Measurements from ENCODE around the gene MANEAL. TPM values are rescaled to one million over a fixed set of nuclear protein-coding genes. Genes with fewer than 3 reads are reported as not detected.

MANEAL gene
- total RNA-seq, 1 donor from 2014 or later = 0.24 TPM

DNA sequence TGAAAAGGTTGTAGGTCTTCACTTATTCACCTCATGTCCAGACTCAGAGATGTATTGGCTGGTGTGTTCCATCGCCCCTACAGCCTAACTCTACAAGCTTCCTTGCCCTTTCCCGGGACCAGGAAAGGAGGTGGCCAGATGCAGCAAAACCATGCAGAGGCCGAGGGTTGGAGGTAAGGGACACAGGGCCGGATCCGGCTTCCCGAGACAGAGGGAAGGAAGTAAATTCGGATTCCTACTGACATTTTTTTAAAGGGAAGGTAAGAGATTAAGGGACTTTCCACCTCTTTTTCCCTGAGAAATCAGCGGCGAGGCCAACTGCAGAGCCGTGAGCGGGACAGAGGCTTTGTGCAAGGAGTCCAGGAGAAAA, 41.4 kb upstream of the MANEAL start:
- peak overlapping the region; percentile 36 for H2AFZ ChIP-seq (replicated peaks)
- peaks cover 12% of the 10 kb centered on the region for H4K20me1 ChIP-seq (ENCODE audit: low read depth)
- H3K27me3 ChIP-seq = peaks cover 100% of the 10 kb centered on the region
- peak overlapping the region; percentile 75 for H3K4me2 ChIP-seq
- peak overlapping the region; percentile 80 for H3K4me3 Mint-ChIP-seq
- no peak overlapping the region for H3K27ac ChIP-seq
- peak overlapping the region; percentile 43 for H3K4me3 ChIP-seq
- TF ChIP-seq EZH2phosphoT487 (IDR thresholded peaks at IDR 0.05) = no peak
- peak; percentile 66 for TF ChIP-seq EZH2 (IDR thresholded peaks at IDR 0.05)
- no peak overlapping the region for H3K27ac Mint-ChIP-seq
- no peaks in the 10 kb centered on the region for H3K4me1 ChIP-seq
- H3K79me2 ChIP-seq (ENCODE audit: low read depth) = no peaks in the 10 kb centered on the region
- H3K9me3 Mint-ChIP-seq = peaks cover 2% of the 10 kb centered on the region
- no peak for DNase-seq (ENCODE audit: low spot score)
- H3K9ac ChIP-seq = no peak overlapping the region
- peaks cover 3% of the 10 kb centered on the region for H3F3A ChIP-seq (ENCODE audit: low read depth)
- H3K27me3 Mint-ChIP-seq (ENCODE audit: insufficient read depth, low read depth) = peaks cover 60% of the 10 kb centered on the region
- peaks cover 1% of the 10 kb centered on the region for H3K36me3 Mint-ChIP-seq
- H3K36me3 ChIP-seq = no peaks in the 10 kb centered on the region
- no peaks in the 10 kb centered on the region for H3K9me3 ChIP-seq (ENCODE audit: low read depth)
- peaks cover 5% of the 10 kb centered on the region for H3K4me1 Mint-ChIP-seq

DNA sequence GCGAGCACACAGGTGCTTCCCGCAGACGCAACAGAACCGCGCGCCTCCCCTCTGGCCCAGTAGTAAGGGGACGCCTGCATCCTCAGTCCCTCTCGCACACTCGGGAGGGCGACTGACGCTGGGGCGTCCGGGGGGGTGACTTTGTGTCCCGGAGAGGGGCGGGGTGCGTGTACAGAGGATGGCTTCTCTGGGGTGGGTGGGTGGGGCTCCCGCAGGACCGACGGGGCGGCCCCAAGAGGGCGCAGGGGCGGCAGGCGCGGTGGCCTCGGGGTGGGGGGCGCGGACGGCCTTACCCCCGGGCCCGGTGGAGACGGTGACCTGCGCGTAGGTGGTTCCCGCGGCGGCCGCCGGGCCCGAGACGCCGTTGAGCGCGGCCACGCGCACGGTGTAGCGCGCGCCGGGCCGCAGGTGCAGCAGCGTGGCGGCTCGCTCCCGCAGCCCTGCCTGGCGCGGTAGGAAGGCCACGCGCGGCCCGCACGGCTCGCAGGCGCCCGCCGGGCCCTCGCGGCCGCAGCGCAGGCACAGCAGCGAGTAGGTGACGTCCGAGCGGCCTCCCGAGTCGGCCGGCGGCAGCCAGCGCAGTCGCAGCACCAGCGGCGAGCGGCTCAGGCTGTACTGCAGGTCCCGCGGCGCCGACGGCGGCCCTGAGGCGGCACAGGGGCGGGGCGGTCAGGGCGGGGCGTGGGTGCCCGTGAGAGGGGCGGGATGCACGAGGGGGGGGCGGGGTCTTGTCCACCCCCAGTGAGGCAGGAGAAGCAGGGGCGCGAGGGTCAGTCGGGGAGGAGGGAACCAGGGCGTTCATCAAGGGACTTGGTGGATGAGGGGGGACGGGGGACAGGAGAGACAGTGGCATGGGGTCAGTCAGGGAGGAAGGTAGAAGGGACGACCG, 40.8 kb upstream of the MANEAL start:
- DNase-seq (ENCODE audit: low spot score) = peak; percentile 80
- Histone ChIP-seq H3K27me3 (peaks cover 100% of the 10 kb centered on the region), H2AFZ (replicated peaks) (peak overlapping the region; percentile 36), H3K4me3 (peak overlapping the region; percentile 43), H3K4me2 (peak overlapping the region; percentile 75), H3K79me2 (ENCODE audit: low read depth) (no peaks in the 10 kb centered on the region), H3F3A (ENCODE audit: low read depth) (peaks cover 3% of the 10 kb centered on the region), H4K20me1 (ENCODE audit: low read depth) (peaks cover 14% of the 10 kb centered on the region), H3K4me1 (no peaks in the 10 kb centered on the region), H3K27ac (no peak overlapping the region), H3K36me3 (no peaks in the 10 kb centered on the region), H3K9ac (no peak overlapping the region), H3K9me3 (ENCODE audit: low read depth) (no peaks in the 10 kb centered on the region)
- peaks cover 2% of the 10 kb centered on the region for H3K9me3 Mint-ChIP-seq
- H3K4me3 Mint-ChIP-seq = peak overlapping the region; percentile 82
- peaks cover 59% of the 10 kb centered on the region for H3K27me3 Mint-ChIP-seq (ENCODE audit: insufficient read depth, low read depth)
- peaks cover 5% of the 10 kb centered on the region for H3K4me1 Mint-ChIP-seq
- H3K36me3 Mint-ChIP-seq = peaks cover 1% of the 10 kb centered on the region
- TF ChIP-seq, protein P1, sequence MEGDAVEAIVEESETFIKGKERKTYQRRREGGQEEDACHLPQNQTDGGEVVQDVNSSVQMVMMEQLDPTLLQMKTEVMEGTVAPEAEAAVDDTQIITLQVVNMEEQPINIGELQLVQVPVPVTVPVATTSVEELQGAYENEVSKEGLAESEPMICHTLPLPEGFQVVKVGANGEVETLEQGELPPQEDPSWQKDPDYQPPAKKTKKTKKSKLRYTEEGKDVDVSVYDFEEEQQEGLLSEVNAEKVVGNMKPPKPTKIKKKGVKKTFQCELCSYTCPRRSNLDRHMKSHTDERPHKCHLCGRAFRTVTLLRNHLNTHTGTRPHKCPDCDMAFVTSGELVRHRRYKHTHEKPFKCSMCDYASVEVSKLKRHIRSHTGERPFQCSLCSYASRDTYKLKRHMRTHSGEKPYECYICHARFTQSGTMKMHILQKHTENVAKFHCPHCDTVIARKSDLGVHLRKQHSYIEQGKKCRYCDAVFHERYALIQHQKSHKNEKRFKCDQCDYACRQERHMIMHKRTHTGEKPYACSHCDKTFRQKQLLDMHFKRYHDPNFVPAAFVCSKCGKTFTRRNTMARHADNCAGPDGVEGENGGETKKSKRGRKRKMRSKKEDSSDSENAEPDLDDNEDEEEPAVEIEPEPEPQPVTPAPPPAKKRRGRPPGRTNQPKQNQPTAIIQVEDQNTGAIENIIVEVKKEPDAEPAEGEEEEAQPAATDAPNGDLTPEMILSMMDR (IDR thresholded peaks at IDR 0.05) = no peak
- TF ChIP-seq EZH2 (IDR thresholded peaks at IDR 0.05) = peak; percentile 22
- no peak overlapping the region for H3K27ac Mint-ChIP-seq

DNA sequence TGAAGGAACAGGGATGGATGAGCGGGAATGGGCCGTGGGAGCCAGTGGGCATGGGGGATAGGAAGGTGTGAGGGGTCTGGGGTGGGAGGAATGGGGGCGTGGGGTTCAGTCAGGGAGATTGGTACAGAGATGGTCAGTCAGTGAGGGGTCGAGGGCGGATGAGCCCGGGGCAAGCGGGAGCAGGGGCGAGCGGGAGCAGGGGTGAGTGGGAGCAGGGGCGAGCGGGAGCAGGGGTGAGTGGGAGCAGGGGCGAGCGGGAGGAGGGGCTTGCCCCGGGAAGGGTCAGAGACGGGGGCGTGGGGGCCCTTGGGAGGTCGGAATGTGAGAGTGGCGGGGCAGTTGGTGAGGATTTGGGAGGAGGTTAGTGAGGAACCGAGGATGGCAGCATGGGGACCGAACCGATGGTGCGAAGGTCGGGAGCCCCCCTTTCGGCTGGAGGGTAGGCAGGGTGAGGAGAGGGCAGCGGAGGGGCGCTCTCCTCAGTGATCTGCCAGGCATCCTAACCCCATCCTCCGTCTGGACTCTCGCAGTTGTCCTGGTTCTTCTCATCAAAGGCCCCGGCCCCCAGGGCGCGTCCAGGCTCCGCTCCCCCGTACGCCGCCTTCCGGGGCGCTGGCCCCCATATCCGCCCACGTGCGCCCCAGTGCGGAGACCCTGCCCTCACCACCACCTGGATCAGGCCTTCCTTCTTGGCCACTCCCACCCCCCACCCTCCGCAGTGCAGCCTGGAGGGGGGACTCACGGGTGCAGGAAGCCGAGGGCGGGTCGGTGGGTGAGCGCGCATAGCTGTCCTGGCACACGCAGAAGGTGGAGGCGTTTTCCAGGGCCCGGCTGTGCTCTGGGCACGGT, 40.0 kb upstream of the MANEAL start:
- H3K27ac ChIP-seq = no peak overlapping the region
- peak overlapping the region; percentile 75 for H3K4me2 ChIP-seq
- Mint-ChIP-seq H3K4me1 (peaks cover 5% of the 10 kb centered on the region), H3K4me3 (peak overlapping the region; percentile 82), H3K9me3 (peaks cover 2% of the 10 kb centered on the region), H3K27ac (no peak overlapping the region), H3K36me3 (peaks cover 1% of the 10 kb centered on the region), H3K27me3 (ENCODE audit: insufficient read depth, low read depth) (peaks cover 56% of the 10 kb centered on the region)
- TF ChIP-seq EZH2 (IDR thresholded peaks at IDR 0.05) = peak; percentile 58
- TF ChIP-seq EZH2phosphoT487 (IDR thresholded peaks at IDR 0.05) = peak; percentile 68
- TF ChIP-seq, protein P1 (IDR thresholded peaks at IDR 0.05) = no peak
- no peaks in the 10 kb centered on the region for H3K4me1 ChIP-seq
- H3K36me3 ChIP-seq = no peaks in the 10 kb centered on the region
- peak overlapping the region; percentile 43 for H3K4me3 ChIP-seq
- no peak overlapping the region for H2AFZ ChIP-seq (replicated peaks)
- H3K9me3 ChIP-seq (ENCODE audit: low read depth) = no peaks in the 10 kb centered on the region
- H3K27me3 ChIP-seq = peaks cover 100% of the 10 kb centered on the region
- no peak overlapping the region for H3K9ac ChIP-seq
- H3K79me2 ChIP-seq (ENCODE audit: low read depth) = no peaks in the 10 kb centered on the region
- H4K20me1 ChIP-seq (ENCODE audit: low read depth) = peaks cover 14% of the 10 kb centered on the region
- no peak for DNase-seq (ENCODE audit: low spot score)
- peaks cover 3% of the 10 kb centered on the region for H3F3A ChIP-seq (ENCODE audit: low read depth)
